HG02970 (cell line): Measurements from ENCODE around the gene EIF2B1.

Experiments used
- ATAC-seq: cut with Tn5 transposase; IDR thresholded peaks from one replicate; pipeline ENCODE4 v1.9.1; 2021; ENCODE audit warnings: mild to moderate bottlenecking, moderate library complexity, moderate number of reproducible peaks; ENCODE audit not compliant: unreplicated experiment, low FRiP score

Gene EIF2B1

GRCh38 chr12:123633379-123634141 is at the start of gene EIF2B1, which contains the start of gene GTF2H3:
Gene EIF2B1 (minus strand): TSS chr12:123633686. CDS start chr12:123633557, 129 bp downstream.
Gene GTF2H3 (plus strand): TSS chr12:123633829. CDS start chr12:123633860, 31 bp downstream.
- ATAC-seq = peak; percentile 98

DNA sequence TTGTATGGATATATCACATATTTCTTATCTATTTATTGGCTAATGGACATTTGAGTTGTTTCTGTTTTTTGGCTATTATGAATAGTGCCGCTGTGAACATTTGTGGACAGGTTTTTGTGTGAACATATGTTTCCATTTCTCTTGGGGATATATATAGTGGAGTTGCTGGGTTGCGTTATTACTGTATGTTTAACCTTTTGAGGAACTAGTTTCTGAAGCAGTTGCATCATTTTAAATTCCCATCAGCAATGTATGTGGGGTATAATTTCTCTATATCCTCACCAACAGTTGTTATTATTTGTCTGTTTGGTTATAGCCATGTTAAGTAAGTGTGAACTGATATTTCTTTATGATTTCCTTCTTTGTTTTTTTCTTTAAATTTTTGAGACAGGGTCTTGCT is 48.1 kb upstream of the EIF2B1 start:
- ATAC-seq = no peak

- no peak for ATAC-seq
These were observed 45.5 kb upstream of the EIF2B1 start for GRCh38 chr12:123678981-123679380.

- ATAC-seq = no peak
These were observed 43.3 kb upstream of the EIF2B1 start for GRCh38 chr12:123676616-123677320.

GRCh38 chr12:123675436-123675835 is 42.0 kb upstream of the EIF2B1 start:
- ATAC-seq = no peak

- no peak for ATAC-seq
These were observed 38.4 kb upstream of the EIF2B1 start for GRCh38 chr12:123671876-123672275.

DNA sequence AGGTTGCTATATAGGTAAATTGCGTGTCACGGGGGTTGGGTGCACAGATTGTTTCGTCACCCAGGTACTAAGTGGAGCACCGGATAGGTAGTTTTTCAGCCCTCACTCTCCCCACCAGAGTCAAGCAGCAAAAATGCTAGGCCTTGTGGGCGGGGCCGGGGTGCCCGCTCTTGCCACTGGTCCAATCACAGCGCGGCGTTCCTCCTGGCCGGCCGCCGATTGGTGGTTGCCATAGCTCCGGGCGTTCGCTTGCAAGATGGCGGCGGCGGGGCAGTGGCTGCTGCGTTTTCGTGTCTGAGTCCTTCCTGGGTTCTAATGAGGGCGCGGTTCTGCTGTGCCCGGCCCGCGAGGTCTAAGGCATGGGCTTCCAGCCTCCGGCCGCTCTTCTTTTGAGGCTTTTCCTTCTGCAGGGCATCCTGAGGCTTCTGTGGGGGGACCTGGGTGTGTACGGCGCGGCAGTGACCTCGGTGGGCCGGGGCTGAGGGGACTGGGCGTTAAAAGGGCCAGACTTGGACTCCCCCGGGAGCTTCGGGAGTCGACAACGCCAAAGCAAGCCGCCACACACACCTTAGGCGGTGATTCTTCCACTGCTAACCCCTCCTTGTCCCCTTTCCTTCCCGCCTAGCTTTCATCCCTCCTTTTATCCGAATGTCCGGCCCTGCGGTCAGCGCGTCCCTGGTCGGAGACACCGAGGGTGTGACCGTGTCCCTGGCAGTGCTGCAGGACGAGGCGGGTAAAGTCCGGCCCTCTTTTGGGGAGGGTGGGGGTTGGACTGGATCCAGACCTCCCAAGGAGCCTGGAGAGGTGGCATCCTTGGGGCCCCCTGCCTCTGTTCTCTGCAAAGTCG is 37.6 kb upstream of the EIF2B1 start, which contains the start of gene TCTN2:
Gene TCTN2, plus strand, starts transcription at position 232 of the 847 bp plus-strand sequence. Its CDS starts 128 bp downstream, at position 360.
- peak; percentile 92 for ATAC-seq

- no peak for ATAC-seq
These were observed 34.3 kb upstream of the EIF2B1 start for GRCh38 chr12:123667771-123668170.

DNA sequence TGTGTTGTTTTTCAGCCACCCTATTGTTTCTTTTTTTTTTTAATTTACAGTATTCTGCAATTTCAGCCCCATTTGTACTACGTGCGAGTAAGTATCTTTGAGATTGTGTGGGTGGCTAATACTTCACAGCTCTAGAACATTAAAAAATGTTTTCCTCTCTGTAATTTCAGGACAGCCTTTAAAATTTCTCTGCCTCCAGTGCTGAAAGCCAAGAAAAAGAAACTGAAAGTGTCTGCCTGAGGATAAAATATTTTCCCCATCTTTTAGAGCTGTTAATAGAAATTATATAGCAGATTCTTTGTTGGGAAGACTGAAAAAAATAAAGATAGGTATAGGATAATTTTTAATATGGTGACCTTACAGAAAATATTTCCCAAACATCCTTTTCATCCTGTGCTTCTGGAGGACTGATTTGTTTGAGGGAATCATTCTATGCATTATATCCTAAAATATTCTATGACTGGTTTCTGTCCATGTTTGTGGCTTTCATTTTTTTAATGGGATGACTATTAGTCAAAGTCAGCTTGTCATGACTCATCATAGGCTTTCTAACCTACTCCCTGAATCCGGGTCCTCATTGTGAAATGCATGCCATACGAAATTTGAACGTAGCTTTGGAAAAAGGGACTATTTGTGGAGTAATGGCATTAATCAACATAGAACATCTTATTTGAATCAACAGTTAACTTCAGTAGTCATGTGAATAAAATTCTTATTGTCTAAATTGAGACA is 26.7 kb upstream of the EIF2B1 start:
- ATAC-seq = no peak

GRCh38 chr12:123657211-123657610 is 23.7 kb upstream of the EIF2B1 start:
- no peak for ATAC-seq

- no peak for ATAC-seq
These were observed 22.9 kb upstream of the EIF2B1 start for GRCh38 chr12:123656392-123656791.

- ATAC-seq = no peak
These were observed 21.9 kb upstream of the EIF2B1 start for GRCh38 chr12:123655420-123655819.

GRCh38 chr12:123654129-123654701 is 20.7 kb upstream of the EIF2B1 start:
- no peak for ATAC-seq

- ATAC-seq = no peak
These were observed 14.9 kb upstream of the EIF2B1 start for GRCh38 chr12:123648401-123648800.

- no peak for ATAC-seq
These were observed 12.4 kb upstream of the EIF2B1 start for GRCh38 chr12:123645878-123646277.

DNA sequence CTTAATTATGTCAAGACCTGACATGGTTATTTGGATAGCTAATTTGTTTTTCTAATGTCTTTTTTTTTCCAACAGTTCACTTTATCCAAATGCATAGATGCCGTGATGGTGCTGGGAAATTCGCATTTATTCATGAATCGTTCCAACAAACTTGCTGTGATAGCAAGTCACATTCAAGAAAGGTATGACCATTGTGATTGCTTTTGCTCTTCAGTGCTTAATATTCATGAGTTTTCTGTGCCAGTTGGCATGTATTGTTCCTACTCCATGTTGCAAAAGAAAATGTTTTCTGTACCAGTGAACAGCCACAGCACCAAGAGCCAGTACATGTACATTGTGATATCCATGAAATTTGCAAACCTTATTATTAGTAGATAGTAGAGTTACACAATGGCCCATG is 11.9 kb upstream of the EIF2B1 start:
- no peak for ATAC-seq

- ATAC-seq = no peak
These were observed 10.4 kb upstream of the EIF2B1 start for GRCh38 chr12:123643911-123644310.

- ATAC-seq = no peak
These were observed 666 bp upstream of the EIF2B1 start for GRCh38 chr12:123634142-123634561.

DNA sequence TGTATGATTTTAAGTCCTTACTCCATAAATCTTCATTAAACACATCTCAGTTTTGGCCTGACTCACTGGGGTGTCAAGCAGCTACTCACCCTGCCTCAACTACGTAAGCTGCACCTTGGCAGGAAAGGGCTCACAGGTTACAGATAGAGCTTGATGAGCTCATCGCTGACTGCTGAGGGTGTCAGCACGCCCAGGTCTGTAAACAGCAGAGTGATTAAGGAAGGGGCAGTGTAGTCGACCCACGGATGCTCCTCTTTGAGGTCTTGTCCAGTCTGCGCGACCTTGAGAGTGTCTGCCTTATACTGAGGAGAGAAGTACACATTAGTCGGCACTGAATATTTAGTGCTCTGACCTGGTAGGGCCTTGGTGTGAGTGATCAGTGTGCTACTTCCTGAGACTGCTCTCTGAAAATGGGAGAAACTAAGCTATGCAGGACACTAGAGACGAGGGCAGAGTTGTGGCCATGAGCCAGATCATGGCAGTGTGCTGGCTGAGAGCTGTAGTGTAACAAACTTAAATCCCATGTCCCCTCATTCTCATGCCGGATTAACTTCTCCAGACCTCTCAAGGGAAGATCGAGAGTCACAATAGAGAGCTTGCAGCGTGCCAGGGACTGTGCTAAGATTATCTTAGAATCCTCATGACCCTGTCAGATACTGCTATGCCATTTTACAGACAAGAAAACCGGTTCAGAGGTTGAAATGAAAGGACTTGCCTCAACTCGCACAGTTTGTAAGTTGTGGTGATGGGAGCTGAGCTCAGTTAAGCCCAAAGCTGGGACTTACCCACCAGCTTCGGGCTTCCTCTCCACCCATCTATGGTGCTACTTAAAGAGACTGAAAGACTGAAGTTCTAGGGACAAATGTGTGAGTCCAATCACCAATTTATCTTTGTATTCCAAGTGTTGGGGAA is 11.6 kb downstream of the EIF2B1 start:
- no peak for ATAC-seq
